GM18909 (cell line): ENCODE data around the gene NUDT14.

Source experiments
- ATAC-seq: cut with Tn5 transposase; IDR thresholded peaks from one replicate; pipeline ENCODE4 v1.9.1; 2021; ENCODE audit warnings: mild to moderate bottlenecking; ENCODE audit not compliant: unreplicated experiment, poor library complexity

The NUDT14 gene

DNA sequence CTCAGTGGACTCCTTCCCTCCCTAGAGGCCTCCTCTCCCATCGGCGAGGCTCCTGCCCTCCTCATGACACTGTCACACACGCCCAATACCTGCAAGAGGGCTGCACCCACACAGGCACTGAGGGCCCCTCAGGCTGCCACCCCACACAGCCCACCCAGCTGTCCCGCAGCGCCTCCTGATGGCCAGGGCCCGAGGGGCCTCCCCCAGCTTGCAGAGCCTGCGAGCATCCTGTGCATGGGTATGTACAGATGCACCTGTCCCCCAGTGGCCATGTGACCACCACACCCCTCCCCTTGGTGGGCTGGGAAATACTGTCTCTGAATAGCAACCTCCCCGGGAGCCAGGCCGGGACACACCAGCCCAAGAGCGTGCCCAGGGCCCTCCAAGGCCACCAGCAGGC lies 19.0 kb upstream of the NUDT14 start:
- ATAC-seq: no peak

GRCh38 chr14:105199093-105199492 lies 18.0 kb upstream of the NUDT14 start:
- ATAC-seq: no peak

GRCh38 chr14:105198588-105198987 lies 17.5 kb upstream of the NUDT14 start:
- ATAC-seq: no peak

GRCh38 chr14:105197211-105197641 lies 16.1 kb upstream of the NUDT14 start:
- no peak for ATAC-seq

GRCh38 chr14:105196265-105196960 lies 15.3 kb upstream of the NUDT14 start:
- no peak for ATAC-seq

GRCh38 chr14:105195522-105196264 lies 14.6 kb upstream of the NUDT14 start:
- ATAC-seq: no peak

DNA sequence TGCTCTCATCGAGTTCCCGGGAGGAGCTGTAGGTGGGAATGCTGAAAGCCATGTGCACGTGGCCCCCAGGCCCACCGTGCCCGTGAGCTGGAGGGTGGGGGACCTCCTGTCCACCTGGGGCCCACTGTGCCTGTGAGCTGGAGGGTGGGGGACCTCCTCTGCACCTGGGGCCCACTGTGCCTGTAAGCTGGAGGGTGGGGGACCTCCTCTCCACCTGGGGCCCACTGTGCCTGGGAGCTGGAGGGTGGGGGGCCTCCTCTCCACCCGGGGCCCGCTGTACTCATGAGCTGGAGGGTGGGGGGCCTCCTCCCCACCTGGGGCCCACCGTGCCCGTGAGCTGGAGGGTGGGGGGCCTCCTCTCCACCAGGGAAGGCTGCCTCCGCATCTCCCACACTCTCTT lies 13.9 kb upstream of the NUDT14 start:
- ATAC-seq: no peak

DNA sequence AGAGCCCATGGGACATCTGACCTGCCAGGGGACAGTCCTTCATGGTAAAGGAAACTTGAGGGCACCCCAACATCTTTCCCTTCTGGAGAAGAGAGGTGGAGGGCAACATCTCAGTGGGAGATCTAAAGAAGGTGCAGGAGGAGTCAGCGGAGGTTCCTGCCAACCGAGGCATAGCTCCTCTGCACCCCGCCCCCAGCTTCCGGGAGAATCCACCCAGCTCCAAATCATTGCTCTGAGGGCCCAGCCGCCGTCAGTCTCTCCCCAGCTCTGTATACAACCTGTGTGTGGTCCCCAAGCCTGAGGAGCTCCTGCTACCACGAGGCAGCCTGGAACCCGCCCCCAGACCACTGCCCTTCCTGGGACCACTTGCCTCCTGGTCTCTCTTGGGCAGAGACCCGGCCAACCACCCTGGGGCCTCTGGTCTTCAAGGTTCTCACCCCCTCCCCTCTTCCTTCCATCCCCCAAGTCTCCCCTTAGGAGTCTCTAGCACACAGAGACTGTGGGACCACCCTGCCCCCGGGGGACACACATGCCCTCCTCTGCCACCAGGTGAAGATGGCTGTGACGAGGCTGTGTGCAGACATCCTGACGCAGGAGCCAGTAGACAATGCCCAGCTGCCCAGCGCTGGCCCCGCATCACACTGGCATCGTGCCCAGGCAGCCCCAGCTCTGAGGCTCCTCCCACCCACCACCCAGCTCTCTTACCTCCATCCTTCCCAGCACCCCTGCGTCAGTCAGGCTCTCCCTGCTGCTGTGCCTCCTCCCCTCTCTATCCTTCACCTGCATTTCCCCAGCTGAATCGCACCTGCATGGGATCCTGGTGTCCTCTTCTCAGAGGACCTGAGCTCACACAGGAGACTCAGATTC lies 13.0 kb upstream of the NUDT14 start:
- ATAC-seq: no peak

DNA sequence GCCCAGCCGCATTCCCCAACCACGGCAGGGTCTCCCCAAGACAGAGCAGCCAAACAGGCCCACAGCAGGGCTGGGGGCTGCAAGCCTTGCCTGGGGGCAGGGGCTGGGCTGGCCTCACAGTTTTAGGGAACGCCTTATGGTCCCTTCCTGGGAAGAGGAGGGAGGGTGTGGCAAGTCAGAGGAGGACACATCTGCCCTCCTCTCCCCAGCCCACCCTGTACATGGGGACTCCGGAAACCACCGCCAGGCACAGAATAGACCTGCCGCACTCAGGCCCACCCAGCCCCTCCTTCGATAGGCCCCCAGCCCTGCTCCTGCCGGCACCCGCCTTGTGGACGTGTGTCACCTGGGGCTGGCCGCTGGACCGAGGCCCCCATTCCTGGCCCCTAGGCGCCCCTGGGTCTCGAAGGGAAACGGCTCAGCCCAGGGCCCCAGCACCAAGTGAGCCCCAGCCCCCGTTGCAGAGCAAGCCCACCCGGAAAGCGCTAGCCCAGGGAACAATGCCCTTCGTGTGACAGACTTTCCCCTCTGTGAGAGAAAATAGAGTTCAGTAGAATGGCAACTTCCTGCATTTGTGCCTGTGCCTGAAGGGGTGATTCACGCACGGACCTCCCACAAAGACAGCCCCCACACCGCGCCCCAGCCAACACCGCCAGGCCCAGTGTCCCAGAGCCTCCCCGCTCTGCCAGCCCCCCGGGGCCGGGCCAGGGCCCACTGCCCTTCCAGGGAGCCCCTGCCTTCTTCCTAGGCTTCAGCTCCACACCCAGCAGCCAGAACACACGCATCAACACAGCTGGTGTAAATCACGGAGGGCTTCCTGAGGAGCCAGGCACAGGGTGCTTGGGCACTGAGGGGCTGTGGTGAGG lies 12.0 kb upstream of the NUDT14 start:
- ATAC-seq: no peak

- ATAC-seq: no peak
These were observed 6.9 kb upstream of the NUDT14 start for GRCh38 chr14:105187935-105188524.

- no peak for ATAC-seq
These were observed 6.0 kb upstream of the NUDT14 start for GRCh38 chr14:105187116-105187515.

GRCh38 chr14:105185973-105186372 lies 4.9 kb upstream of the NUDT14 start:
- ATAC-seq: no peak

- no peak for ATAC-seq
These were observed 3.9 kb upstream of the NUDT14 start for GRCh38 chr14:105185001-105185400.

- no peak for ATAC-seq
These were observed 3.3 kb upstream of the NUDT14 start for GRCh38 chr14:105184461-105184860.

GRCh38 chr14:105182296-105183020 lies 1.3 kb upstream of the NUDT14 start:
- ATAC-seq: no peak

DNA sequence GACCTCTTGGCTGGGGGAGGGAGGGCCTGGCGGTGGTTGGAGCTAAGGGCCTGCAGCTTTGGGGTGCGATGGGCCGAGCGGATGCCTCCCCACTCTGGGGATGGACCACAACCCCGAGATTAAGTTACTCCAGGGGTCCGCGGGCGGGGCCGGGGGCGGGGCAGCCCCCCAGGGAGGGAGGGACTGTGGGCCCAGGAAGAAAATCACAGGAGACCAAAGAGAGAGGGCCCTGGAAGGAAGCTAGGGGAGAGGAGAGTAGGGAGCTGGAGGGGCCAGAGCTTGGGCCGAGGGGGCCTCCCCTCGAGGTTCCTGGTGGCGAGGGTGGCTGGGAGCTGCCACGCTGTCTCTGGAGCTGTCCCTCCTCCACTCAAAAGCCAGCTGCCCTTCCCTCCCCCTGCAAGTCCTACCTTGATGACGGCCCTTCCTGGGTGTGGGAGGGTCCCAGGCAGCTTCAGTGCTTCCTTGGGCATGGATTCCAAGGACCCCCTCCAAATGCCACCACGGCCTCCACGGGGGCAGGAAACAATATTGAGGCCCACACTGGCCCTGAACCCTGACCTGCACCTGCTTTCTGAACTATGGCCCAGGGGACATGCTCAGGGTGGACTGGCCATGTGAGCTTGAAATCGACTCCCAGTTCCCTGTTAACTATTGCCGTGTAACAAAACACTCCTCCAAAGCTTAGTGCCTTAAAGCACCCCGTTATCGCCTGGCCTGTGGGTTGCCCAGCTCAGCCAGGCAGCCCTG lies 610 bp upstream of the NUDT14 start:
- no peak for ATAC-seq

DNA sequence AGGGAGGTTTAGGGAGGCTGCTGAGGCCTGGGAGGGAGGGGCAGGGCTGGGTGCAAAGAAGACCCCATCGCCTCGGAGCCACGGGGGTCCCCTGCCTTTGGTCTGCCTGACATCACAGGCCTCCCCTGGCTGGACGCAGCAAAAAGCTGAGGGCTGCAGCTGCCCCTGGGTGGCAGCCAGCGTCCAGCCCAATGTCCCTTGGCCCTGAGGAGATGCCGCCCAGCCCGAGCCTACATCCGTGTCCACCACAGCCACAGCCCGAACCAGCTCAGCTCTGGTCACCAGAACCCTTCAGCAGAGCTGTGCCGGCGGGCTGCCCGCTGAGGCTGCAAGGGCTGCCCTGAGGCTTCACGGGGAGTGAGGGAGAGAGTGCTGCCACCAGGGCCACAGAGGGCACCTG lies 1.9 kb downstream of the NUDT14 start:
- no peak for ATAC-seq

DNA sequence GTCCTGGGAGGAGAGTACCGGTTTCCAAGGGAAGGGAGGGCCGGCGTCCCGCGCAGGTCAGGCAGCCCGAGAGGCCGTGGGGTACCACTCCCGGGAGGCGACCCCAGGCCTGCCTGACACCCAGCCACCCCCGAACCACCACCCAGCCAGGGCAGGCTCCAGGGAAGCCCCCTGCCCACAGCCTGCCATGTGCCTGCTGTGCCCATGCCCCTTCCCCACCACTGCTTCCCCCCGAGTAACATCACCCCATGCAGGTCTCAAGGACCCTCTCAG lies 2.3 kb downstream of the NUDT14 start:
- no peak for ATAC-seq
